ENCODE results near the gene SCN1B.

DNA sequence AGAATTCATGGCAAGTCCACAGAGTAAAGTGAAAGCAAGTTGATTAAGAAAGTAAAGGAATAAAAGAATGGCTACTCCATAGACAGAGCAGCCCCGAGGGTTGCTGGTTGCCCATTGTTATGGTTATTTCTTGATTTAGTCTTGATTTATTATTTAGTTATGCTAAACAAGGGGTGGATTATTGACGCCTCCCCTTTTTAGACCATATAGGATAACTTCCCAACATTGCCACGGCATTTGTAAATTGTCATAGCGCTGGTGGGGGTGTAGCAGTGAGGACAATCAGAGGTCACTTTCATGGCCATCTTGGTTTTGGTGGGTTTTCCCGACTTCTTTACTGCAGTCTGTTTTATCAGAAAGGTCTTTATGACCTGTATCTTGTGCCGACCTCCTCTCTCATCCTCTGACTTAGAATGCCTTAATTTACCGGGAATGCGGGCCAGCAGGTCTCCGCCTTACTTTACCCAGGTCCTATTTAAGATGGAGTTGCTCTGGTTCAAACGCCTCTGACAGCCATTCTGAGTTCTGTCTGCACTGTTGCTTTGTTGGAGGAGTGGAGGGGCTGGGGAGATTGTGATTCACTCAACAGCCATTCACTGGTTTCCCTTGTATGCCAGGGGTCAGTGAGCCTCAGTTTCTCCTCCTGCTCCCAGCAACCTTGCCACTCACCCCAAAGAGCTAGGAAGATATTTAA lies 38.8 kb downstream of the SCN1B start:
- TF ChIP-seq EGR1 (IDR thresholded peaks at IDR 0.05) (no peak), EP300 (IDR thresholded peaks at IDR 0.05; ENCODE audit: borderline replicate concordance) (no peak), CEBPB (IDR thresholded peaks at IDR 0.05) (no peak), YY1 (IDR thresholded peaks at IDR 0.05; ENCODE audit: low read depth) (no peak)

All from Ishikawa (cell line).